Bronchial epithelial cell (primary cell): ENCODE results near the gene KISS1. TPM values are rescaled to one million over a fixed set of nuclear protein-coding genes. Genes with fewer than 3 reads are reported as not detected.
"Not testable (repeated sequence)": the region's sequence is repeated elsewhere in the genome, so short reads cannot be mapped to it uniquely, and the experiment has no call there.

ENCODE experiments used
- DNase-seq: peaks from one replicate; pipeline ENCODE4 v3.0.0-alpha.2; 2010; ENCODE audit warnings: low read depth
- FAIRE-seq: peaks from 2 replicates; lab custom pipeline; 2011; peaks lifted over from hg19 to GRCh38; lab: Jason Lieb, UNC
- H3K27me3 ChIP-seq: 2 replicates; pipeline ENCODE4 v1.5.1; 2011; ENCODE audit warnings: low read length; ENCODE audit not compliant: control insufficient read depth, insufficient read depth
- H3K36me3 ChIP-seq: 2 replicates; pipeline ENCODE4 v1.5.1; 2011; ENCODE audit warnings: low read length; ENCODE audit not compliant: control insufficient read depth, insufficient read depth
- H3K4me3 ChIP-seq: 2 replicates; pipeline ENCODE4 v1.5.1; 2011; ENCODE audit warnings: mild to moderate bottlenecking, low read depth, low read length, control low read depth
- total RNA-seq: library from RNA; depleted of rRNA; stranded (reverse); fragments of >200 nt; gene quantifications from 2 replicates; pipeline ENCODE4 v1.2.1, GENCODE V29; 2014
- TF ChIP-seq, protein P1 (sequence below): IDR thresholded peaks from 2 replicates; pipeline ENCODE4 v1.5.1; 2011; ENCODE audit warnings: mild to moderate bottlenecking, moderate library complexity, low read length, control low read depth, inconsistent platforms; ENCODE audit not compliant: insufficient read depth, severe bottlenecking

The KISS1 gene, protein sequence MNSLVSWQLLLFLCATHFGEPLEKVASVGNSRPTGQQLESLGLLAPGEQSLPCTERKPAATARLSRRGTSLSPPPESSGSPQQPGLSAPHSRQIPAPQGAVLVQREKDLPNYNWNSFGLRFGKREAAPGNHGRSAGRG
- total RNA-seq = not detected in 2 replicates

DNA sequence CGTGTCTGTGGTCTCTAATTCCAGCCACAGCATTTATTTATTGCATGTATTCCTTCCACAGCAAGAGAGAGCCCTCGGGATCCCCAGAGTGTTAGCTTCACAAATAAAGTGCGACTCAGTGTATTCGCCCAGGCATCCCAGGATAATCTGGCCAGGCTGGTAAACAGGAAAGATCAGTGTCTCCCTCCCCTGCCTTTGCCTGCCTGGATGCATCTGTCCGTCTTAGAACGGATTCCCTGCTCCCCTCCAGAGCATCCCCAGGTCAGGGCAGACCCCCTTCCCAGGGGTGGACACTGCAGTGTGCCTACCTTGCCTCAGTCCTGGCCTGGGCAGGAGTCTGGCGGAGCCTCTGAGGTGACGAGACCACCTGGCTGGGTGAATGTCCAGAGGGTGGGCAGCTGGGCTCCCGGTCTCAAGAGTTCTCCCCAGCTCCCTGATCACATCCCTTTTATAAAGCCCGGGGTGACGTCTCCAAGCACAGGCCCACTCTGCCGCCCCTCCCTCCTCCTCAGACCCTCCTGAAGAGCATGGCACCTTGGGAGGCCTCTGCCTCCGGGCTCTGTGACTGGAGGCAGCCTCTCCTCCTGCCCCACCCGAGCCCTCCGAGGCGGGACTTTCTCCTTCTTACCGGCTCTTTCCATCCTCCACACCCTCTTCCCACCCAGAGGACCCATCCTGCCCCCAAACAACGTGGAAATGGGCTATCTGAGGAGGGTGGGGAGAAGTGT lies at the start of gene KISS1:
Gene KISS1, minus strand, starts transcription at position 424 of the 728 bp plus-strand sequence. CDS start 3,615 bp downstream, outside the sequence.
- TF ChIP-seq, protein P1, sequence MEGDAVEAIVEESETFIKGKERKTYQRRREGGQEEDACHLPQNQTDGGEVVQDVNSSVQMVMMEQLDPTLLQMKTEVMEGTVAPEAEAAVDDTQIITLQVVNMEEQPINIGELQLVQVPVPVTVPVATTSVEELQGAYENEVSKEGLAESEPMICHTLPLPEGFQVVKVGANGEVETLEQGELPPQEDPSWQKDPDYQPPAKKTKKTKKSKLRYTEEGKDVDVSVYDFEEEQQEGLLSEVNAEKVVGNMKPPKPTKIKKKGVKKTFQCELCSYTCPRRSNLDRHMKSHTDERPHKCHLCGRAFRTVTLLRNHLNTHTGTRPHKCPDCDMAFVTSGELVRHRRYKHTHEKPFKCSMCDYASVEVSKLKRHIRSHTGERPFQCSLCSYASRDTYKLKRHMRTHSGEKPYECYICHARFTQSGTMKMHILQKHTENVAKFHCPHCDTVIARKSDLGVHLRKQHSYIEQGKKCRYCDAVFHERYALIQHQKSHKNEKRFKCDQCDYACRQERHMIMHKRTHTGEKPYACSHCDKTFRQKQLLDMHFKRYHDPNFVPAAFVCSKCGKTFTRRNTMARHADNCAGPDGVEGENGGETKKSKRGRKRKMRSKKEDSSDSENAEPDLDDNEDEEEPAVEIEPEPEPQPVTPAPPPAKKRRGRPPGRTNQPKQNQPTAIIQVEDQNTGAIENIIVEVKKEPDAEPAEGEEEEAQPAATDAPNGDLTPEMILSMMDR = no peak
- DNase-seq (no peak), FAIRE-seq (no peak)
- no peak within 1 kb of the TSS for H3K4me3 ChIP-seq
- no peaks in the 10 kb centered on the region for H3K36me3 ChIP-seq
- H3K27me3 ChIP-seq = no peaks in the 10 kb centered on the region

DNA sequence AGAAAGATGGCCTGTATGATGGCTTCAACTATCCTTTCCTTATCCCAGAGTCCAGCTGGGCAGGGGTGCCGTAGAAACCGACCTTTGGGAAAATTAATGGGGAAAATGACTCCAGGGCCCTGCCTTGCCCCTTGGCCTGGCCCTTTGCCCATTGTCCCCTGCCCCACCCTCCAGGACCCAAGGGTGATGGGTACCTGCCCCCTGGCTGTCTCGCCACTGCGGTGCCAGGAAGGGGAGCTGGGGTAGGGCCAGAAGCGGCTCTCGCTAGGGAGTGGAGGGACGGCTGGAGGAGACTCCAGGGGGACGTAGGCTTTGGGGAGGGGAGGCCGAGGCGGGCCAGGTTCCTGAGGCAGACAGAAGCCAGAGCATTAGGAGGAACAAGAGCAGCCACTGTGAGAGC lies 46.6 kb upstream of the KISS1 start:
- Histone ChIP-seq H3K4me3 (no peak overlapping the region), H3K36me3 (no peaks in the 10 kb centered on the region), H3K27me3 (no peaks in the 10 kb centered on the region)
- FAIRE-seq (no peak), DNase-seq (no peak)
- TF ChIP-seq, protein P1 = no peak

- FAIRE-seq = no peak
Measured at GRCh38 chr1:204241914-204242313, 45.6 kb upstream of the KISS1 start.

GRCh38 chr1:204241050-204241449 lies 44.8 kb upstream of the KISS1 start:
- TF ChIP-seq, protein P1 = no peak
- FAIRE-seq (no peak), DNase-seq (peak; percentile 79)
- no peak overlapping the region for H3K4me3 ChIP-seq
- no peaks in the 10 kb centered on the region for H3K36me3 ChIP-seq
- no peaks in the 10 kb centered on the region for H3K27me3 ChIP-seq

More at GRCh38 chr1:204241914-204242313, 45.6 kb upstream of the KISS1 start:
- DNase-seq = no peak
- Histone ChIP-seq H3K27me3 (no peaks in the 10 kb centered on the region), H3K4me3 (no peak overlapping the region), H3K36me3 (no peaks in the 10 kb centered on the region)
- TF ChIP-seq, protein P1 = no peak

DNA sequence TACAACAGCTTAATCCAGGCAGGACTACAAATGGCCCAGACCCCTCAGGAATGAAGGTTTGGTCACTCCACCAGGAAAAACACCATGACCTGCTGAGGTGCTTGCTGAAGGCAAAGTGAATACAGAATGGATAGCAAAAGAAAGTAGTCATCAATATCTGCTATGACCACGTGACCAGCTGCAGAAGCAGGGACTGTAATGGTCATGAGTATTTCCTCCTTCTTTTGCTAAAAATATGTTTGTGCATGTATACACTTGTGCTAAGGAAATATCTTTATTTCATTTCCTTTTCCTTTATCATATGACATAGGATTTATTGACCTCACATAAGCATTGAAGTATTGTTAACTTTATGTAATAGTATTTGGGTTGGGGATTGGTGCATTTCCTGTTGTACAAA lies 43.9 kb upstream of the KISS1 start:
- FAIRE-seq (no peak), DNase-seq (peak; percentile 73)
- Histone ChIP-seq H3K27me3 (no peaks in the 10 kb centered on the region), H3K36me3 (no peaks in the 10 kb centered on the region), H3K4me3 (no peak overlapping the region)
- TF ChIP-seq, protein P1 = no peak

DNA sequence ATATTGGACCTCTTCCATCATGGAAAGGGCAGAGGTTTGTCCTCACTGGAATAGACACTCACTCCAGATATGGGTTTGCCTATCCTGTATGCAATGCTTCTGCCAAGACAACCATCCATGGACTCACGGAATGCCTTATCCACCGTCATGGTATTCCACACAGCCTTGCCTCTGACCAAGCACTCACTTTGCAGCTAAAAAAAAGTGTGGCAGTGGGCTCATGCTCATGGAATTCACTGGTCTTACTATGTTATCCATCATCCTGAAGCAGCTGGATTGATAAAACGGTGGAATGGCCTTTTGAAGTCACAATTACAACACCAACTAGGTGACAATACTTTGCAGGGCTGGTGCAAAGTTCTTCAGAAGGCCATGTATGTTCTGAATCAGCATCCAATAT lies 43.1 kb upstream of the KISS1 start:
- FAIRE-seq, H3K27me3 ChIP-seq, H3K4me3 ChIP-seq, DNase-seq, H3K36me3 ChIP-seq: not testable (repeated sequence)

DNA sequence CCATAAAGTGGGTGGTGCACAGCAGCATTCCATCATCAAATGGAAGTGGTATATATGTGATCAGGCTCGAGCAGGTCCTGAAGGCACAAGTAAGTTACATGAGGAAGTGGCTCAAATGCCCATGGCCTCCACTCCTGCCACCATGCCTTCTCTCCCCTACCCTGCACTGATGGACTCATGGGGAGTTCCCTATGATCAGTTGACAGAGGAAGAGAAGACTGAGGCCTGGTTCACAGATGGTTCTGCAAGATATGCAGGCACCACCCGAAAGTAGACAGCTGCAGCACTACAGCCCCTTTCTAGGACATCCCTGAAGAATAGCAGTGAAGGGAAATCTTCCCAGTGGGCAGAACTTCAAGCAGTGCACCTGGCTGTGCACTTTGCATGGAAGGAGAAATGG lies 42.2 kb upstream of the KISS1 start:
- H3K27me3 ChIP-seq, FAIRE-seq, H3K4me3 ChIP-seq, DNase-seq, H3K36me3 ChIP-seq: not testable (repeated sequence)

GRCh38 chr1:204237515-204237914 lies 41.2 kb upstream of the KISS1 start:
- H3K4me3 ChIP-seq, H3K36me3 ChIP-seq, DNase-seq, FAIRE-seq, H3K27me3 ChIP-seq: not testable (repeated sequence)
